Tibial nerve (tissue), 4 donors: Measurements from ENCODE around the gene RAB6B. TPM values are rescaled to one million over a fixed set of nuclear protein-coding genes. Genes with fewer than 3 reads are reported as not detected.

Source experiments
- DNase-seq, 2 donors: peaks; one replicate each; pipeline ENCODE4 v3.0.0-alpha.2; 2019; ENCODE audit warnings: low spot score in 2 of 2
- H3K27ac ChIP-seq, 4 donors: fragments of 200-600 bp; sonication (generic) in 3 of 4; one replicate each; pipeline ENCODE4 v1.5.1; 2017 to 2019; ENCODE audit warnings: mild to moderate bottlenecking in 1 of 4
- H3K27me3 ChIP-seq, 2 donors: fragments of 200-600 bp; sonication (generic) in 1 of 2; one replicate each; pipeline versions ENCODE4 v1.5.1 to v1.6.0; 2017 to 2019
- H3K36me3 ChIP-seq, 3 donors: fragments of 200-600 bp; sonication (generic); one replicate each; pipeline ENCODE4 v1.5.1; 2018 to 2019
- H3K4me1 ChIP-seq, 4 donors: fragments of 200-600 bp; sonication (generic) in 3 of 4; one replicate each; pipeline ENCODE4 v1.5.1; 2017 to 2019
- H3K4me3 ChIP-seq, 4 donors: fragments of 200-600 bp; sonication (generic) in 3 of 4; one replicate each; pipeline ENCODE4 v1.5.1; 2017 to 2019; ENCODE audit warnings: mild to moderate bottlenecking in 1 of 4, moderate library complexity in 1 of 4
- H3K9me3 ChIP-seq, 4 donors: fragments of 200-600 bp; sonication (generic) in 3 of 4; one replicate each; pipeline ENCODE4 v1.5.1; 2017 to 2019
- CTCF ChIP-seq, 5 experiments: fragments of 200-600 bp in 3 of 5; fragments of 450-650 bp in 2 of 5; sonication (generic) in 3 of 5; IDR thresholded peaks; one replicate each; pipeline ENCODE4 v1.5.1; 2016 to 2019; ENCODE audit warnings: antibody characterized with exemption in 5 of 5, mild to moderate bottlenecking in 3 of 5, moderate library complexity in 2 of 5
- EP300 ChIP-seq, 2 donors: sonication (generic); formaldehyde crosslinking; IDR thresholded peaks; one replicate each; pipeline ENCODE4 v1.6.1; 2017; ENCODE audit warnings: antibody characterized with exemption in 2 of 2, mild to moderate bottlenecking in 1 of 2
- POLR2A ChIP-seq, 2 donors: fragments of 450-650 bp; IDR thresholded peaks; one replicate each; pipeline ENCODE4 v1.6.1; 2017; ENCODE audit warnings: antibody characterized with exemption in 2 of 2, mild to moderate bottlenecking in 2 of 2, moderate library complexity in 2 of 2
- WGBS, 2 donors: methylation state at CpG; one replicate each; pipeline ENCODE4 v1.1.5; 2018; 5-methylcytosine and 5-hydroxymethylcytosine counted together
- total RNA-seq, 4 donors: library from RNA; depleted of rRNA; stranded (reverse); fragments of >200 nt; gene quantifications; one replicate each; pipeline ENCODE4 v1.1.0, GENCODE V29; 2016

Gene RAB6B
- total RNA-seq, 4 donors from 2014 or later: 1.4 to 3.6 (median 2.0) TPM

GRCh38 chr3:133937756-133938601, 42.3 kb upstream of the RAB6B start:
- H3K36me3 ChIP-seq: no peaks in the 10 kb centered on the region
- no peaks in the 10 kb centered on the region for H3K27me3 ChIP-seq
- H3K4me3 ChIP-seq: no peak overlapping the region
- no peaks in the 10 kb centered on the region for H3K9me3 ChIP-seq
- DNase-seq: peak in 1 of 2 donors; percentile 43
- H3K4me1 ChIP-seq: peaks cover 0 to 26% (median 3%) of the 10 kb centered on the region in 4 donors
- peak overlapping the region in 1 of 4 donors; percentile 34 for H3K27ac ChIP-seq
- no peak for TF ChIP-seq POLR2A (IDR thresholded peaks at IDR 0.05)
- TF ChIP-seq EP300 (IDR thresholded peaks at IDR 0.05): peak in 1 of 2 donors; percentile 15
- 72 to 74% methylated on average over 9 to 10 of the region's 10 CpGs for WGBS, 2 donors

DNA sequence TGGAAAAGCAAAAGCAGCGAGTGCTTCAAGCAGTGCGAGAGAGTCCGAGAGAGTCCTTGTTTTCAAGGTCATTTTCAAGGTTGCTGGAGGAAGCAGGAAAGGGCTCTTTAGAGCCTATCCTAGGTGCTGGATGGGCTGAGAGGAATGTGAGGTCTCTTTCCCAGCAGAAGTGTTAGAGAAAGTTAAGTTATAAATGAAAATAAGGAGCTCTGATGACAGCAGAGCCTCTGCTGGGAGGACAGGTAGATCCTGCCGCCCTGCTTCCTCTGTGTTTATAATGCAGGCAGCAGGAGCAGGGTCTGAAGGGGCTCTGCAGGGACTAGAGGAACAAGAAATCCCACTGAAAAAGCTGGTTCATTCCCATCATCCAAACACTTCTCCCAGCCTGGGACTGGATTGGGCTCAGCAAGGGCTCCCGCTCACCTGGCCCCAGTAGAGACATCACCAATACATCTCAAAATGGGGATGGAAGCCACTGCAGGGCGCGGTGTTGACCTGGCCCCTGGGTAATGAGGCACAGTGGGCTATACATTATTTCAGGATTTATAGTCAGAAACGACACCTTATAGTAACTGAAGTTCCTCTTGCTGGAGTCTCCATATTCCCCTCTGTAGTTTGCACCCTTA, 41.5 kb upstream of the RAB6B start:
- H3K4me1 ChIP-seq: peaks cover 0 to 18% (median 3%) of the 10 kb centered on the region in 4 donors
- TF ChIP-seq POLR2A (IDR thresholded peaks at IDR 0.05): no peak
- TF ChIP-seq CTCF (IDR thresholded peaks at IDR 0.05): no peak
- TF ChIP-seq EP300 (IDR thresholded peaks at IDR 0.05): no peak
- no peaks in the 10 kb centered on the region for H3K9me3 ChIP-seq
- H3K27me3 ChIP-seq: no peaks in the 10 kb centered on the region
- H3K27ac ChIP-seq: peak overlapping the region in 1 of 4 donors; percentile 34
- WGBS, 2 donors: 71 to 89% methylated on average over 8 of the region's 8 CpGs
- no peak overlapping the region for H3K4me3 ChIP-seq
- no peaks in the 10 kb centered on the region for H3K36me3 ChIP-seq
- DNase-seq: no peak

DNA sequence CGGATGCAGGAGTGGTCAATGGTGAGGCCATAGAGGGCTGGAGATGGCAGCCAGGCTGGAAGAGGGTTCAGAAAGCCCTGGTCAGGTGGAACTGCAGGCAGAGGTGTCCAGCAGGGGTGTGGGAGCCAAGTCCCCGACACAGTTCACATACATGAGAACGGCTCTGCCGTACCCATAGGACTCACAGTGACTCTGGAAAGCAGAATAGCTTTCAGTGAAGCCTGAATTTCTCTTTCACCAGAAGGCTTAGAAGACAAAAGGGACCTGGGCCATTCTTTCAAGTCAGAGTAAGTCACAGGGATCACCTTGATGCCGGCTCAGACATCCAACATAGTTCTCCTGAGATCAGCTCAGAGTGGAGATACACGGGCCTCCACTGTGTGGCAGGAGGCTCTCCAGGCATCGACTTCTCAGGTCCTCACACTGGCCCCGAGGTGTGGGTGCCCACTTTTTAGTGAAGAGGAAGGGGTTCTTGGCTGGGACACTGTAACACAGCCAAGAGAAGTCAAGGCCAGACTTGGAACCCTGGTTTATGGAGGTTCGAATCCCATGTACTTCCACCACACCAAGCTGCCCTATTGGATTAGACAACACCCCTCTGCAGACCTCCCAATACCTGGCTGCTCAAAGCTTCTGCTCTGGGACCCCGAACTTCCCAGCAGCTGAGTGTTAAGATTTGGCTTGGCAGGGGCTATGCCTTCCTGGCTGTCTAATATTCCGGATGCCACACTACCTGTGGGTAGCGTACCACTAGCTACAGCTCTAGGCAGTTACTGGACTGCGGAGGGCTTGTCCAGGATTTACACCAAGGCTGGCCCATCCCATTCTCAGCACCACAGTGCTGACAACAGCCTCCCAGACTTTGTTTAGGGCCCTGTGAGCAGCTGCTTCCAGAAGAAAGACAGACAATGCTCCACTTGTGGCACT, 40.4 kb upstream of the RAB6B start:
- Histone ChIP-seq H3K4me3 (no peak overlapping the region), H3K27ac (no peak overlapping the region), H3K36me3 (no peaks in the 10 kb centered on the region), H3K27me3 (no peaks in the 10 kb centered on the region), H3K4me1 (peaks cover 0 to 8% (median 0%) of the 10 kb centered on the region in 4 donors), H3K9me3 (no peaks in the 10 kb centered on the region)
- WGBS, 2 donors: 83 to 89% methylated on average over 13 of the region's 13 CpGs
- TF ChIP-seq POLR2A (IDR thresholded peaks at IDR 0.05) (no peak), CTCF (IDR thresholded peaks at IDR 0.05) (no peak), EP300 (IDR thresholded peaks at IDR 0.05) (no peak)
- DNase-seq: no peak

- TF ChIP-seq CTCF (IDR thresholded peaks at IDR 0.05) (no peak), EP300 (IDR thresholded peaks at IDR 0.05) (no peak), POLR2A (IDR thresholded peaks at IDR 0.05) (no peak)
- Histone ChIP-seq H3K4me3 (no peak overlapping the region), H3K9me3 (no peaks in the 10 kb centered on the region), H3K4me1 (peaks cover 0 to 7% (median 0%) of the 10 kb centered on the region in 4 donors), H3K27me3 (no peaks in the 10 kb centered on the region), H3K27ac (no peak overlapping the region), H3K36me3 (no peaks in the 10 kb centered on the region)
- DNase-seq: no peak
- WGBS, 2 donors: 86 to 94% methylated on average over 11 of the region's 11 CpGs
These were observed 39.5 kb upstream of the RAB6B start for GRCh38 chr3:133934996-133935842.
